Endothelial cell of umbilical vein (primary cell): Measurements from ENCODE around the gene RBM27.

Experiments
- EZH2 ChIP-seq: IDR thresholded peaks from 2 replicates; pipeline ENCODE4 v1.6.1; 2012; ENCODE audit warnings: borderline replicate concordance, low read depth, mild to moderate bottlenecking, moderate library complexity, low read length, inconsistent platforms; ENCODE audit not compliant: severe bottlenecking
- FOS ChIP-seq: IDR thresholded peaks from 2 replicates; pipeline ENCODE4 v1.6.1; 2011; ENCODE audit warnings: mild to moderate bottlenecking, low read length, moderate library complexity, borderline replicate concordance; ENCODE audit not compliant: insufficient read depth
- MYC ChIP-seq: IDR thresholded peaks from one replicate; pipeline ENCODE4 v1.6.1; 2011; ENCODE audit warnings: mild to moderate bottlenecking, low read depth, low read length
- POLR2A ChIP-seq: IDR thresholded peaks from 2 replicates; pipeline ENCODE4 v1.6.1; 2012; ENCODE audit warnings: low read depth, mild to moderate bottlenecking, control low read depth, low read length
- TF ChIP-seq, protein P1 (sequence below), 2 donors: IDR thresholded peaks; 1 replicate in 1 of 2; 2 replicates in 1 of 2; pipeline ENCODE4 v1.5.1; 2011; ENCODE audit warnings: low read length in 2 of 2, mild to moderate bottlenecking in 2 of 2, moderate library complexity in 2 of 2, control low read depth in 1 of 2, inconsistent platforms in 1 of 2, low read depth in 1 of 2; ENCODE audit not compliant: insufficient read depth in 1 of 2; ENCODE audit errors: extremely low read depth in 1 of 2

DNA sequence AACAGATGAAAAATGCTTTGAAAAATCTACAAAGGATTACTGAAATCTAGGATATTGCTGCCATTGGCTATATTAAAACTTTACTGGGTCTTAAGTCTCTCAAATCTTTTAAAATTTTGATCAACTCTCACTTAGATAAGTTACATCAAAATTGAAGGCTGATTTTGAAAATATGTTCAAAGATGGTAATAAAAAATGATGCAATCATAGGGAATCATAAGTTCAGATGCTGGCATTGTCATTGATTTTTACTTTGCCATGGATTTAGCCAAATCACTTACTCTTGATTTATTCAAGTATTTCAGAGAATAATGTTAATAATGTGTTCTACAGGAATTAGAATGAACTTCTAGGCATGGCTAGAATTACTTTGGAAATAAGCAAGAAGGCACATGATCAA lies 45.1 kb upstream of the RBM27 start:
- TF ChIP-seq, protein P1, sequence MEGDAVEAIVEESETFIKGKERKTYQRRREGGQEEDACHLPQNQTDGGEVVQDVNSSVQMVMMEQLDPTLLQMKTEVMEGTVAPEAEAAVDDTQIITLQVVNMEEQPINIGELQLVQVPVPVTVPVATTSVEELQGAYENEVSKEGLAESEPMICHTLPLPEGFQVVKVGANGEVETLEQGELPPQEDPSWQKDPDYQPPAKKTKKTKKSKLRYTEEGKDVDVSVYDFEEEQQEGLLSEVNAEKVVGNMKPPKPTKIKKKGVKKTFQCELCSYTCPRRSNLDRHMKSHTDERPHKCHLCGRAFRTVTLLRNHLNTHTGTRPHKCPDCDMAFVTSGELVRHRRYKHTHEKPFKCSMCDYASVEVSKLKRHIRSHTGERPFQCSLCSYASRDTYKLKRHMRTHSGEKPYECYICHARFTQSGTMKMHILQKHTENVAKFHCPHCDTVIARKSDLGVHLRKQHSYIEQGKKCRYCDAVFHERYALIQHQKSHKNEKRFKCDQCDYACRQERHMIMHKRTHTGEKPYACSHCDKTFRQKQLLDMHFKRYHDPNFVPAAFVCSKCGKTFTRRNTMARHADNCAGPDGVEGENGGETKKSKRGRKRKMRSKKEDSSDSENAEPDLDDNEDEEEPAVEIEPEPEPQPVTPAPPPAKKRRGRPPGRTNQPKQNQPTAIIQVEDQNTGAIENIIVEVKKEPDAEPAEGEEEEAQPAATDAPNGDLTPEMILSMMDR (IDR thresholded peaks at IDR 0.05; ENCODE audit: extremely low read depth in 1 of 2, insufficient read depth in 1 of 2, low read depth in 1 of 2, low read length in 2 of 2) = no peak
- TF ChIP-seq POLR2A = no peak
- no peak for TF ChIP-seq EZH2
- TF ChIP-seq FOS = no peak
- no peak for TF ChIP-seq MYC
